ENCODE data around the gene RSF1. TPM values are rescaled to one million over a fixed set of nuclear protein-coding genes. Genes with fewer than 3 reads are reported as not detected.
"Not testable (repeated sequence)": the region's sequence is repeated elsewhere in the genome, so short reads cannot be mapped to it uniquely, and the experiment has no call there.

RSF1 gene
- total RNA-seq, 1 experiment from 2014 or later = 48.9 TPM

GRCh38 chr11:77677138-77677537, 143.4 kb downstream of the RSF1 start:
- peak; percentile 12 for DNase-seq (ENCODE audit: low read depth)

GRCh38 chr11:77672264-77672663, 148.3 kb downstream of the RSF1 start:
- DNase-seq (ENCODE audit: low read depth) = peak; percentile 91

GRCh38 chr11:77669848-77670511, 150.5 kb downstream of the RSF1 start:
- DNase-seq (ENCODE audit: low read depth) = peak; percentile 55

GRCh38 chr11:77668760-77669159, 151.8 kb downstream of the RSF1 start:
- DNase-seq (ENCODE audit: low read depth) = peak; percentile 21

GRCh38 chr11:77665240-77665965, 155.1 kb downstream of the RSF1 start:
- DNase-seq (ENCODE audit: low read depth) = no peak

GRCh38 chr11:77661670-77662069, 158.9 kb downstream of the RSF1 start:
- DNase-seq (ENCODE audit: low read depth) = no peak

GRCh38 chr11:77660947-77661346, 159.6 kb downstream of the RSF1 start:
- no peak for DNase-seq (ENCODE audit: low read depth)

GRCh38 chr11:77658213-77659013, 162.1 kb downstream of the RSF1 start:
- DNase-seq (ENCODE audit: low read depth) = peak; percentile 62

GRCh38 chr11:77656362-77656761, 164.2 kb downstream of the RSF1 start:
- DNase-seq (ENCODE audit: low read depth) = no peak

GRCh38 chr11:77654770-77655434, 165.6 kb downstream of the RSF1 start:
- DNase-seq (ENCODE audit: low read depth) = no peak

GRCh38 chr11:77650123-77650522, 170.4 kb downstream of the RSF1 start:
- no peak for DNase-seq (ENCODE audit: low read depth)

- no peak for DNase-seq (ENCODE audit: low read depth)
Observed at GRCh38 chr11:77647654-77648305, 172.7 kb downstream of the RSF1 start.

- DNase-seq (ENCODE audit: low read depth) = no peak
Observed at GRCh38 chr11:77644887-77645286, 175.6 kb downstream of the RSF1 start.

GRCh38 chr11:77642228-77642627, 178.3 kb downstream of the RSF1 start:
- DNase-seq (ENCODE audit: low read depth) = no peak

GRCh38 chr11:77637345-77638165, 183.0 kb downstream of the RSF1 start, which contains the start of gene CLNS1A:
TSS of gene CLNS1A (minus strand) at chr11:77637794. CDS start at chr11:77637714, 80 bp downstream.
- DNase-seq (ENCODE audit: low read depth) = peak; percentile 91

GRCh38 chr11:77636731-77637344, 183.7 kb downstream of the RSF1 start:
- DNase-seq (ENCODE audit: low read depth) = peak; percentile 11

GRCh38 chr11:77633926-77634325, 186.6 kb downstream of the RSF1 start:
- not testable (repeated sequence) for DNase-seq (ENCODE audit: low read depth)

GRCh38 chr11:77630157-77630710, 190.3 kb downstream of the RSF1 start:
- no peak for DNase-seq (ENCODE audit: low read depth)

GRCh38 chr11:77619576-77620198, 200.8 kb downstream of the RSF1 start:
- DNase-seq (ENCODE audit: low read depth) = peak; percentile 41
